ENCODE data around the gene AK1. TPM values are rescaled to one million over a fixed set of nuclear protein-coding genes. Genes with fewer than 3 reads are reported as not detected.

AK1 gene
- total RNA-seq, 1 experiment from 2014 or later: 62.1 TPM

DNA sequence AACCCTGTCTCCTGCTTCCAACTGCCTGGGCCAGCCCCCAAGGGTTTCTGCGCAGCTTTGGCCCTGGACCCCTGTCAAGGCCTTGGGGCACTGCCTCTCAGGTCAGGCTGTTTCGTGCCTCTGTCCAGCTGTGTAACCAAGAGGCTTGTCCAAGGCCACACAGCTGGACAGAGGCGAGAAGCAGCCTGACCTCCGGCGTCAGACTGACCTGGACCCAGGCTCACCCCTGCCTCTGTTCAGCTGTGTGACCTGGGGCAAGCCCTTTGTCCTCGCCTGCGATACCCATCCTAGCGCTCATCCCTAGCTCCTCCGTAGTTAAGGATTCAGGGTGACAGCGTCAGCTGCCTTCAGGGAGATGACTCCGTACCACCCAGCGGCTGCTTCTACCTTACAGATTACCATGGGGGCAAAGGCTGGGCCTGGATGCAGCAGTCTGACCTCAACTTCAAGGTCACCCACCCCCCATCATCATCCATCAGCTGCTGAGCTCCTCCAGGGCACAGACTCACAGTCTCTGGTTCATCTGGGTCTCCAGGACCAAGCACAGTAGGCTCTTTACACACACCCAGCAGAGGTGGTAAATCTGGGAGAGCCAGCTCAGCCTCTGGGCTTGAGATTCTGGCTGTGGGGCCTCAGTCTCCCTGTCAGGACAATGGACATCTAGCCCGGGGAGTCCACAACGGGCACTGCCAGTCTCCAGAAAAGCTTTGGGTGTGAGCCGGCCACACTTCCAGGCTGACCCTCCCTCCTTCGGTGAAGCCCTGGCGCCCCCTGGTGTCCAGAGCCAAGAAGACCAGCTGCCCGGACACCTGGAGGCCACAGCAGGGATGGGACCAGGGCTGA is 7.9 kb downstream of the AK1 start:
- H3K27me3 ChIP-seq (ENCODE audit: control insufficient read depth, insufficient read depth, low read length): no peaks in the 10 kb centered on the region
- in situ Hi-C loops (cut with HindIII; ENCODE audit: low pct_unique_long_range_greater_than_20kb, low sequenced_read_pairs) (no loop called here), intact Hi-C loops (cut with micrococcal nuclease; ENCODE audit: unreplicated experiment) (loop anchor here (10.0 kb wide), 1 partner anchor 65 kb away; the partner anchor contains the start of gene FPGS)
- CTCF ChIA-PET: interaction anchor here (0.5 to 1.8 kb wide), 6 partner anchors 15 to 336 kb away, joined by 3 to 14 read pairs (median 4); partner anchors contain the start of gene TOR2A
- no peak overlapping the region for H3K4me3 ChIP-seq (ENCODE audit: low read depth in 2 of 2, low read length in 2 of 2)
- no peaks in the 10 kb centered on the region for H3K9me3 ChIP-seq (ENCODE audit: control insufficient read depth, insufficient read depth, low read depth, low read length)
- no peaks in the 10 kb centered on the region for H3K36me3 ChIP-seq (ENCODE audit: control insufficient read depth, insufficient read depth, low read length)
- DNase-seq (ENCODE audit: low read depth, low spot score): peak; percentile 46
- H3K4me1 ChIP-seq (ENCODE audit: control insufficient read depth, insufficient read depth, low read length): peaks cover 10% of the 10 kb centered on the region; the same call in 1 of the 2 replicates
- BruUV-seq (replicated peaks): no TSS peak
- ATAC-seq: peak; percentile 94
- no peak overlapping the region for H3K27ac ChIP-seq (ENCODE audit: low read length)
- POLR2A ChIA-PET: interaction anchor here (0.6 to 0.8 kb wide), 3 partner anchors 38 to 418 kb away, joined by 4 to 14 read pairs (median 13); no protein-coding TSS in a partner anchor
- TF ChIP-seq, protein P1, sequence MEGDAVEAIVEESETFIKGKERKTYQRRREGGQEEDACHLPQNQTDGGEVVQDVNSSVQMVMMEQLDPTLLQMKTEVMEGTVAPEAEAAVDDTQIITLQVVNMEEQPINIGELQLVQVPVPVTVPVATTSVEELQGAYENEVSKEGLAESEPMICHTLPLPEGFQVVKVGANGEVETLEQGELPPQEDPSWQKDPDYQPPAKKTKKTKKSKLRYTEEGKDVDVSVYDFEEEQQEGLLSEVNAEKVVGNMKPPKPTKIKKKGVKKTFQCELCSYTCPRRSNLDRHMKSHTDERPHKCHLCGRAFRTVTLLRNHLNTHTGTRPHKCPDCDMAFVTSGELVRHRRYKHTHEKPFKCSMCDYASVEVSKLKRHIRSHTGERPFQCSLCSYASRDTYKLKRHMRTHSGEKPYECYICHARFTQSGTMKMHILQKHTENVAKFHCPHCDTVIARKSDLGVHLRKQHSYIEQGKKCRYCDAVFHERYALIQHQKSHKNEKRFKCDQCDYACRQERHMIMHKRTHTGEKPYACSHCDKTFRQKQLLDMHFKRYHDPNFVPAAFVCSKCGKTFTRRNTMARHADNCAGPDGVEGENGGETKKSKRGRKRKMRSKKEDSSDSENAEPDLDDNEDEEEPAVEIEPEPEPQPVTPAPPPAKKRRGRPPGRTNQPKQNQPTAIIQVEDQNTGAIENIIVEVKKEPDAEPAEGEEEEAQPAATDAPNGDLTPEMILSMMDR (IDR thresholded peaks at IDR 0.05): peak; percentile 90
- TF ChIP-seq TCF7L2 (IDR thresholded peaks at IDR 0.05; ENCODE audit: low read depth, low read length) (no peak), POLR2AphosphoS5 (IDR thresholded peaks at IDR 0.05; ENCODE audit: low read depth, low read length) (no peak), SIN3A (IDR thresholded peaks at IDR 0.05; ENCODE audit: borderline replicate concordance, insufficient read depth, low read depth, low read length) (no peak)

GRCh38 chr9:127868278-127868902 is 9.1 kb downstream of the AK1 start:
- intact Hi-C loops (cut with micrococcal nuclease; ENCODE audit: unreplicated experiment): no loop called here
- no TSS peak for BruUV-seq (replicated peaks)
- Histone ChIP-seq H3K4me3 (ENCODE audit: low read depth in 2 of 2, low read length in 2 of 2) (no peak overlapping the region), H3K4me1 (ENCODE audit: control insufficient read depth, insufficient read depth, low read length) (peaks cover 4% of the 10 kb centered on the region; the same call in 1 of the 2 replicates), H3K36me3 (ENCODE audit: control insufficient read depth, insufficient read depth, low read length) (no peaks in the 10 kb centered on the region), H3K9me3 (ENCODE audit: control insufficient read depth, insufficient read depth, low read depth, low read length) (no peaks in the 10 kb centered on the region), H3K27me3 (ENCODE audit: control insufficient read depth, insufficient read depth, low read length) (no peaks in the 10 kb centered on the region), H3K27ac (ENCODE audit: low read length) (no peak overlapping the region)
- DNase-seq (ENCODE audit: low read depth, low spot score): no peak
- ChIA-PET CTCF (interaction anchor here (0.5 to 0.7 kb wide), 2 partner anchors 118 to 212 kb away, joined by 3 to 6 read pairs; no protein-coding TSS in a partner anchor), POLR2A (interaction anchor here (0.6 kb wide), 1 partner anchor 25 kb away, joined by 3 read pairs; no protein-coding TSS in a partner anchor)
- in situ Hi-C loops (cut with HindIII; ENCODE audit: low pct_unique_long_range_greater_than_20kb, low sequenced_read_pairs): no loop called here
- ATAC-seq: no peak
- TF ChIP-seq SIN3A (IDR thresholded peaks at IDR 0.05; ENCODE audit: borderline replicate concordance, insufficient read depth, low read depth, low read length) (no peak), POLR2AphosphoS5 (IDR thresholded peaks at IDR 0.05; ENCODE audit: low read depth, low read length) (no peak), REST (IDR thresholded peaks at IDR 0.05; ENCODE audit: insufficient read depth in 1 of 2, low read depth in 2 of 2, low read length in 1 of 2) (no peak)

Data from Panc1 (cell line).